HG02943 (cell line): ENCODE results near the gene HHATL.

Source experiments
- ATAC-seq: cut with Tn5 transposase; IDR thresholded peaks from one replicate; pipeline ENCODE4 v1.9.1; 2021; ENCODE audit warnings: mild to moderate bottlenecking, low read depth, moderate library complexity; ENCODE audit not compliant: unreplicated experiment

HHATL gene, protein sequence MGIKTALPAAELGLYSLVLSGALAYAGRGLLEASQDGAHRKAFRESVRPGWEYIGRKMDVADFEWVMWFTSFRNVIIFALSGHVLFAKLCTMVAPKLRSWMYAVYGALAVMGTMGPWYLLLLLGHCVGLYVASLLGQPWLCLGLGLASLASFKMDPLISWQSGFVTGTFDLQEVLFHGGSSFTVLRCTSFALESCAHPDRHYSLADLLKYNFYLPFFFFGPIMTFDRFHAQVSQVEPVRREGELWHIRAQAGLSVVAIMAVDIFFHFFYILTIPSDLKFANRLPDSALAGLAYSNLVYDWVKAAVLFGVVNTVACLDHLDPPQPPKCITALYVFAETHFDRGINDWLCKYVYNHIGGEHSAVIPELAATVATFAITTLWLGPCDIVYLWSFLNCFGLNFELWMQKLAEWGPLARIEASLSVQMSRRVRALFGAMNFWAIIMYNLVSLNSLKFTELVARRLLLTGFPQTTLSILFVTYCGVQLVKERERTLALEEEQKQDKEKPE

DNA sequence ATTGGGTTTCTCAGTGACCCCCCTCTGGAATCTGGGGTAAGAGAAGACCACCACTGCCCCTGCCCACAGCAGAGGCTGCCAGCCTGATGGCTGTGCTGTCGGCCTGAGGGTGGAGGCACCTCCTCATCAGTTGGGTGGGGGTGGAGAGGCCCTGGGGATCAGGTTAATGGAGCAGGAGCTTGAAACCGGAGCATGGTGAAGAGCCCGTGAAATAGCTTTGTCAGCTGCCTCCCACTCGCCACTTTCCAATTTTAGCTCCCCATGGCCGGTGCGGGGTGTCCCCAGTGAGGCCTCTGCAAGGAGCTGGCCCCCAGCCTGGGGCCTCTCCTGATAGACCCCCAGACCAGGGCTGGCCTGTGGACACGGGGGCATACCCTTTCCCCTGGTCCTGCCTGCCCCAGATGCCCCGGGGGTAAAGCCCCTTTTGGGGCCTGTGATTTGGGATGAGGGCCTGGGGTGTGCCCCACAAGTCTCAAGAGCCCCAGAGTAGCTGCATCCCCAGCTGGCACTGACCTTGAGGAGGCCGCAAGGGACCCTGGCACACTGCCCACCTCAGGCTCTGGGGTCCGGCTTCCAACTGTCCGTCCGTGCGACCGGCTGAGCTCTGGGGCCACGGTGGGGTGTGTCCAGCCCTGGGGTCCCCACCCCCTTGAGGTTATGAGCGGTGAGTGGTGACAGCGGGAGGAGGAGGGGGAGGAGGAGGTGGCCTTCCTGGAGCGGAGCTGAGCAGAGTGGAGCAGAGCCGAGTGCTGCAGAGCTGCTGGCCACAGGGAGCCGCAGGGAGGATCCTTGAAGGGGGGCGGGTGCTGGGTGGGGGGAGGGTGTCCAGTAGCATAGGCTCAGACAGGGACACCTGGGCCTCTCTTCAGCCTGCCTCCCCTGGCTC lies at the start of gene HHATL:
Gene HHATL, minus strand, starts transcription at position 733 of the 886 bp plus-strand sequence. CDS start 1,972 bp downstream, outside the sequence.
- ATAC-seq: no peak

DNA sequence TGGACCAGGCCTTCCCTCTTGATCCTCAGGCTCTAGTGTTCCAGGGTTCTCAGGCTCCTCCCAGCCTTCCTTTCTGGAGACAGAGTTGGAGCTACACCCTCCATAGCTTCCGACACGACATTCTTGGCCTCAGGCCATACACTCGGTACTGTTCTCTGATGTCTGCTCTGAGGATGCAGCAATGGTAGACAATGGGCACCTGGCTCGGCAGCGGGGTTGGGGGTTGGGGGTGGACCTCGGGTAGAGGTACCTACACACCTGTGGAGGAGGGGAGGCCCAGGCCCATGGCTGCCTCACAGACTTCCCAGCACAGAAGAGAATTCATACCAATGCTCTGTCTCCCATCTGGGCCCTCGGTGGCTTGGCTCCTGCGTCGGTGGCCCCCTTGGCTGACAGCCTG lies 49.0 kb upstream of the HHATL start:
- ATAC-seq: no peak

DNA sequence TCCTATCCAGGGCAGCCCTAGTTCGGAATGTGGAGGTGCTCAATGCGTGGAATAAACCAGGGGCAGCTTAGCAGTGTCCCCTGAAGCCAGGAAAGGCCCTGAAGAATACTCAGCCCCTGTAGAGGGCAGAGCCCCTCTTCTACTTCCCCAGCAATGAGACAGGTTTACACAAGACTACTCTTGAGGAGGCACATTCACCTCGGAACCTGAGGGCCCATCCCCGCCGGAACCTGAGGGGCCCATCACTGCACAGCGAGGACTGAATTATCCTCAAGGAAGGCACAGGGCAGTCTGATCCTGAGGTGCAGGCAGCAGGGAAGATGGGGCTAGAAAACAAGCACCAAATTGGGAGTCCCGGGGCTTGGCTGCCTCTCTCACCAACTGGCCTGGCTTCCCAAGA lies 48.2 kb upstream of the HHATL start:
- ATAC-seq: no peak

GRCh38 chr3:42749753-42750231 lies 47.2 kb upstream of the HHATL start:
- no peak for ATAC-seq

- no peak for ATAC-seq
Measured at GRCh38 chr3:42749025-42749752, 46.6 kb upstream of the HHATL start.

GRCh38 chr3:42747581-42747980 lies 45.0 kb upstream of the HHATL start:
- no peak for ATAC-seq

GRCh38 chr3:42746455-42747450 lies 44.2 kb upstream of the HHATL start:
- no peak for ATAC-seq

DNA sequence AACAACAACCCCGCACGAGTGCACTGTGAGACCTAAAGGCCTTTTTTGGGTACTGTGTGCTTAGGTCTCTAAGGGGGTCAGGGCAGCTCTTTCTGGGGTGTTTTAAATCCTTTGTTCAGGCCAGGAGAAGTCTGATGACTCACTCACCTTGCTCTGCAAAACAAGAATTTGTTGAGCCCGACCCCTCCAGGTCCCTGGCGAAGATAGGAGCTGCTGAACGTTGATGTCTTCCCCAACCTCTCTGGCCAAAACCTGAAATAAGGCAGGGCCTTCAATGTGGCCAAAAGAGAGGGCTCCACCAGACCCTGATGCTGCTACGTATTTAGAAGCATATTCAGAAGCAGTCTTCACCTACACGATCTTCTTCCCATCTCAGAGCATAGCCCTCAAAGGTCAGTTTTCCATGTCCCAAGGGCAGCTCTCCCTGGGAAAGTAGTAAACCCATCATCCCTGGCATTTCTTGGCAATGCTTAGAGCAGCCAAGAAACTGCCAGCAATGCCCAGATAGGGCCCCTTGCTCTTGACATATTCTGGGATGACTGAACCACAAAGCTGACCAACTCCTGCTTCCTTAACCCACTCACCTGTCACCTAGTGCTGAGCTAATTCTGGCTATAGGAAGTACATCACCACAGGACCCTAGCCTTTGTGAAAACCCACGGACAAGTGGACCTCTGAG lies 43.3 kb upstream of the HHATL start:
- ATAC-seq: no peak

DNA sequence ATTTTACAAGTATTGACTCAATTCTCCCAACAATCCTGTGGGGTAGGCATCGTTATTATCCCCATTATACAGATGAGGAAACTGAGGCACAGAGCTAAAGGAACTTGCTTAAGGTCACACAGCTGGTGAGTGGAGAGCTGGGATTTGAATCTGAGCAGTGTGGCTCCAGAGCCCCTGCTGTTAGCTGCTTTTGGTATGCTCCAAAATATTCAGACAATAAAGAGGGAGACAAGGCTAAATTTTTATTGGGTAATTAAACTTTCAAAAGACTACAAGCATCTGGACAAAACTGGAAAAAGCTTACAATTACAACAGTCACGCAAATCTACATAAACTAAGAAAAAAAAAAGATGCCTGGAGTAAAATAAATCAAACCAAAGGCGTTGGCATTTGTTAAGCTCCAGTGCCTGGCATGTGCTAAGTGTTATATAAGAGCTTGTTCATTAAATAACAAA lies 42.7 kb upstream of the HHATL start:
- no peak for ATAC-seq

GRCh38 chr3:42743204-42743995 lies 40.8 kb upstream of the HHATL start:
- no peak for ATAC-seq

GRCh38 chr3:42742688-42743087 lies 40.1 kb upstream of the HHATL start:
- no peak for ATAC-seq

DNA sequence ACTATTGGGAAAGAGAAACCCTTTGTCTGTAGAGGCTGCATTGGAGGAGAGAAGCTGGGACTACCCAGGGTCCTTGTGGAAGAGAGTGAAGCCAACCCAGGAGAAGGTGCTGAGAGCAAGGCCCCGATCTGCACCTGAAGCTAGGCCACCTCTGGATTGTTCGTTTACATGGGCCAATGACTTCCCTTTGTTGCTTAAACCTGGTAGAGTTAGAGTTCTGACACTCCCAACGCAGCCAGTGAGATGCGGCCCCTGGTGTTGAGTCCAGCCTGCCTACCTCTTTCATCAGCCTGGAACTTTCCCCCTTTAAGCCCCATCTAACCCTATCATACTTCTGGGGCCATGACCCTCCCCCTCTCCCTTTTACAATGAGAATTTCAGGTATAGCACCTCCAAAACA lies 39.7 kb upstream of the HHATL start:
- ATAC-seq: no peak

DNA sequence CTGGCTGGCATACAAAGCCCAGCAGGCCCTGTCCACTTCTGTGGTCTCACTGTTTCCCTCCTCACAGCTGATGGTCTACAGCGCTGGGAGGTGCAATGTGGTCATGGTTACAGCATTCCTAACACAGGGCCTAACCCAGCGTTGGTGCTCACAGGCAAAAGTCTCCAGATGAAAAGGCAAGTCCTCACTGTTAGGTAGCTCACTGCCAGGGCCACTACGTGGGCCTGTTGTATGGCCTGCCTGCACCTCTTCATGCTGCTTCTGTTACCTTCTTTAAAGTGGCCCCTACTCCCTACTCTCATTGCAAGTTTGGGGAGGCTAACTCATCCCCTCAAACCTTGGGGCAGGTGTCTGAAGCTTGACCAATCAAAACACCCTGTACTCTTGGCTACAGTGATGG lies 39.2 kb upstream of the HHATL start:
- ATAC-seq: no peak

DNA sequence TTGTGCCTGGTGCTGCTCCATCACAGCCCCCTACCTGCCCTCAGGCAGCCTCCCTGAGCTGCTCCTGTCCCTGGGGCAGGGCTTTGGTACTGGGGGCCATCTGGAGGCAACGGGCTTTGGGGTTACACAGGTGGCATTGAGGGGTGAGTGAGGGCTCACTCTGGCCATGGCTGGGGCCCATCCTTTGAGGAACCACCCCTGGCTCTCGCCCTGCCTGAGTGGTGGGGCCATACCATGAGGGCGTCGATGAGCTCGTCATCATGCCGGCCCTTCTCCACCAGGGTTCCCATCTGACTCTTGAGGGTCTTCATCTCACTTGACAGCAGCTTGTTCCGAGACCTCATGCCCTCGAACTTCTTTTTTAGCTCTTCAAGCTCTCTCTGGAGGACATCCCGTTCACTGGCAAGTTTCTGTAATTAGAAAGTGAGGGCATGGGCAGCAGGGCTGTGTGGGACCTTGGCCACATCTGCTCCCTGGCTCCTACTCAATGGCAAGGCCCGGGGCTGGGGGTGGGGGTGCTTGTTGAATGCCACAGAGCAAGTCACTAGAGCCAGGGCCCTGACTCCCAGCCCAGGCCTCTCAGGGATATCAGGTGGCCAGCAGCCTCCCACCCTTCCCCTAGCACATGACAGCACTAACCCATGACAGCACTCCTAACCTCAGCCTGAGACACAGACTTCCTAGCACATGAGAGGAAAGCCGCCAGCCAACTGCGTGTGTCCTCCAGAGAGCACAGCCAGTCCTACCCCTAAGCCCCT lies 37.0 kb upstream of the HHATL start:
- no peak for ATAC-seq

- no peak for ATAC-seq
Measured at GRCh38 chr3:42736531-42736930, 33.9 kb upstream of the HHATL start.

DNA sequence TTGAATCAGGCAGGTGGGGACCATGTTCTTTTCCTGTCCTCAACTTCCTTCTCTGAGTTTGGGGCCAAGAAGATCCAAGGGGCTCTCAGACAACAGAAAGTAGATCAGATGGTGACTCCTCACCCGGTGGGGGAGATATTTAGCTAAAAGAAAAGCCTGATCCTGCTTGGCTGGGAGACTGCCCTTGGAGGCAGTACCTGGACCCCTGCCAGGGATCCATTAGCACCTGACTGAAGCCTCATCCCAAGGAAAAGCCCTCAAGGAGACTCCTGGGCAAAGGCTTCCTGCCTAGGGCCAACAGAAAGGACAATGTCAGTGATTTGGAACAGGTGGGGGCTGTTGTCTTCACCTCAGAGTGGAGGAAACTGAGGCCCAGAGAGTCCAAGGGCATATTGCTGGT lies 33.5 kb upstream of the HHATL start:
- ATAC-seq: no peak

DNA sequence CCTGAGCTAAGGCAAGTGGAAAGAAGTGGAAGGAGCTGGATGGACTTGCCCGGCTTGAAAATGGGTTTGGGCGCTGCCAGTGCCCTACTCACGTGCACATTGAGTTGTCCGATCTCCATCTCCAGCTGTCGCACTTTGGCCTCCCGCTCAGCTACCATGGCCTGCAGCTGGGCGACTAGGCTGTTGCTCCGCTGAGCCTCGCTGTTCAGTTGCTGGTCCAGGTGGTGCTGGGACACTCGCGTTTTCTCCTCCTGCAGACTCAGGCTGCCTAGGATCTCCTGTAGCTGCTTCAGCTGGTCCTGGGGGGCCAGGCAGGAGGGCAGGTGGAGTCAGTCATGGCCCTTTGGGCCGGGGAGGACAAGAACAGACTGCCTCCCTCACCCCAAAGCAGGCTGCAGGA lies 33.0 kb upstream of the HHATL start:
- ATAC-seq: no peak
